Effector memory CD4-positive, alpha-beta T cell (primary cell): ENCODE results near the gene DNAH17.

ENCODE experiments used
- DNase-seq, 3 donors: peaks; one replicate each; pipeline ENCODE4 v3.0.0-alpha.2; 2020
- H3K27ac ChIP-seq: 2 replicates; pipeline ENCODE4 v1.7.0; 2013; ENCODE audit warnings: mild to moderate bottlenecking, low read length, moderate library complexity; ENCODE audit not compliant: insufficient read depth, poor library complexity, severe bottlenecking
- H3K27me3 ChIP-seq: replicated peaks from 2 replicates; pipeline ENCODE4 v1.7.0; 2013; ENCODE audit warnings: mild to moderate bottlenecking, low read length; ENCODE audit not compliant: insufficient read depth, control insufficient read depth, poor library complexity, severe bottlenecking
- H3K36me3 ChIP-seq: 2 replicates; pipeline ENCODE4 v1.7.0; 2013; ENCODE audit warnings: mild to moderate bottlenecking, low read length, moderate library complexity; ENCODE audit not compliant: control insufficient read depth, insufficient read depth
- H3K4me1 ChIP-seq: 2 replicates; pipeline ENCODE4 v1.7.0; 2013; ENCODE audit warnings: low read length, mild to moderate bottlenecking; ENCODE audit not compliant: control insufficient read depth, insufficient read depth, poor library complexity, severe bottlenecking
- H3K4me3 ChIP-seq: 2 replicates; pipeline ENCODE4 v1.7.0; 2013; ENCODE audit warnings: low read length, low read depth, mild to moderate bottlenecking; ENCODE audit not compliant: insufficient read depth, poor library complexity, severe bottlenecking
- H3K9me3 ChIP-seq: 2 replicates; pipeline ENCODE4 v1.7.0; 2013; ENCODE audit warnings: mild to moderate bottlenecking, low read length, moderate library complexity; ENCODE audit not compliant: control insufficient read depth
- total RNA-seq, 3 donors: gene quantifications; one replicate each; lab custom pipeline; 2026; lab: John Stamatoyannopoulos, UW

The DNAH17 gene
- total RNA-seq, result 0.44 to 2.3 (median 1.0) reads per million in 3 donors

- DNase-seq, result no peak
- H3K9me3 ChIP-seq, result no peaks in the 10 kb centered on the region
- no peaks in the 10 kb centered on the region for H3K4me1 ChIP-seq
- H3K27me3 ChIP-seq, result no peaks in the 10 kb centered on the region
- H3K36me3 ChIP-seq, result no peaks in the 10 kb centered on the region
- H3K27ac ChIP-seq, result no peak within 1 kb of the TSS
- no peak within 1 kb of the TSS for H3K4me3 ChIP-seq
Observed at GRCh38 chr17:78577296-78577695, at the start of gene DNAH17. TSS of gene DNAH17 (minus strand) at chr17:78577396. CDS start at chr17:78575057, 2,339 bp downstream.

- Histone ChIP-seq H3K9me3 (no peaks in the 10 kb centered on the region), H3K36me3 (no peaks in the 10 kb centered on the region), H3K4me3 (no peak overlapping the region), H3K4me1 (no peaks in the 10 kb centered on the region), H3K27ac (no peak overlapping the region), H3K27me3 (no peaks in the 10 kb centered on the region)
- DNase-seq, result no peak
Observed at GRCh38 chr17:78624324-78625151, 47.3 kb upstream of the DNAH17 start.

GRCh38 chr17:78623541-78623940, 46.3 kb upstream of the DNAH17 start:
- Histone ChIP-seq H3K27me3 (no peaks in the 10 kb centered on the region), H3K27ac (no peak overlapping the region), H3K4me3 (no peak overlapping the region), H3K9me3 (no peaks in the 10 kb centered on the region), H3K36me3 (no peaks in the 10 kb centered on the region), H3K4me1 (no peaks in the 10 kb centered on the region)
- no peak for DNase-seq

- no peaks in the 10 kb centered on the region for H3K27me3 ChIP-seq
- DNase-seq, result no peak
- H3K4me3 ChIP-seq, result no peak overlapping the region
- H3K27ac ChIP-seq, result no peak overlapping the region
- no peaks in the 10 kb centered on the region for H3K36me3 ChIP-seq
- no peaks in the 10 kb centered on the region for H3K4me1 ChIP-seq
- H3K9me3 ChIP-seq, result no peaks in the 10 kb centered on the region
Observed at GRCh38 chr17:78622491-78623265, 45.5 kb upstream of the DNAH17 start.

- no peaks in the 10 kb centered on the region for H3K36me3 ChIP-seq
Observed at GRCh38 chr17:78621720-78622490, 44.7 kb upstream of the DNAH17 start.

GRCh38 chr17:78620099-78620498, 42.9 kb upstream of the DNAH17 start:
- DNase-seq, result no peak
- H3K4me3 ChIP-seq, result no peak overlapping the region
- no peaks in the 10 kb centered on the region for H3K36me3 ChIP-seq
- H3K9me3 ChIP-seq, result no peaks in the 10 kb centered on the region
- no peaks in the 10 kb centered on the region for H3K27me3 ChIP-seq
- H3K4me1 ChIP-seq, result no peaks in the 10 kb centered on the region
- H3K27ac ChIP-seq, result no peak overlapping the region

More at GRCh38 chr17:78621720-78622490, 44.7 kb upstream of the DNAH17 start:
- H3K4me1 ChIP-seq, result no peaks in the 10 kb centered on the region
- H3K4me3 ChIP-seq, result no peak overlapping the region
- DNase-seq, result no peak
- H3K9me3 ChIP-seq, result no peaks in the 10 kb centered on the region
- H3K27me3 ChIP-seq, result no peaks in the 10 kb centered on the region
- H3K27ac ChIP-seq, result no peak overlapping the region

- Histone ChIP-seq H3K27me3 (no peaks in the 10 kb centered on the region), H3K27ac (no peak overlapping the region)
Observed at GRCh38 chr17:78619334-78619733, 42.1 kb upstream of the DNAH17 start.

GRCh38 chr17:78618264-78619066, 41.3 kb upstream of the DNAH17 start:
- Histone ChIP-seq H3K4me1 (no peaks in the 10 kb centered on the region), H3K36me3 (no peaks in the 10 kb centered on the region), H3K27ac (no peak overlapping the region), H3K4me3 (no peak overlapping the region), H3K27me3 (no peaks in the 10 kb centered on the region), H3K9me3 (no peaks in the 10 kb centered on the region)
- DNase-seq, result no peak

More at GRCh38 chr17:78619334-78619733, 42.1 kb upstream of the DNAH17 start:
- no peak for DNase-seq
- no peaks in the 10 kb centered on the region for H3K9me3 ChIP-seq
- H3K4me3 ChIP-seq, result no peak overlapping the region
- H3K4me1 ChIP-seq, result no peaks in the 10 kb centered on the region
- H3K36me3 ChIP-seq, result no peaks in the 10 kb centered on the region

GRCh38 chr17:78617511-78618061, 40.4 kb upstream of the DNAH17 start:
- H3K36me3 ChIP-seq, result no peaks in the 10 kb centered on the region
- no peaks in the 10 kb centered on the region for H3K4me1 ChIP-seq
- DNase-seq, result no peak
- no peak overlapping the region for H3K4me3 ChIP-seq
- H3K9me3 ChIP-seq, result no peaks in the 10 kb centered on the region
- H3K27ac ChIP-seq, result no peak overlapping the region
- no peaks in the 10 kb centered on the region for H3K27me3 ChIP-seq
